Caco-2 (cell line): Measurements from ENCODE around the gene HIF1A. TPM values are rescaled to one million over a fixed set of nuclear protein-coding genes. Genes with fewer than 3 reads are reported as not detected.

Experiments used
- Bru-seq: library from RNA; stranded (reverse); fragments of 400-500 nt; gene quantifications from one replicate; lab custom pipeline; 2021; lab: Mats Ljungman, UMichigan
- BruChase-seq, 2 experiments: library from RNA; stranded (reverse); fragments of 400-500 nt; gene quantifications; one replicate each; lab custom pipeline; 2021; lab: Mats Ljungman, UMichigan
- BruUV-seq: library from RNA; stranded (reverse); fragments of 400-500 nt; replicated peaks from 2 replicates; lab custom pipeline; 2021; lab: Mats Ljungman, UMichigan
- CTCF ChIA-PET: fragments of 300-600 bp; sonication (Branson Sonifier 250); formaldehyde crosslinking; loops from one replicate; lab custom pipeline; 2022; ENCODE audit warnings: antibody characterized with exemption; lab: Charles Lee
- POLR2A ChIA-PET: fragments of 300-600 bp; sonication (Branson Sonifier 250); formaldehyde crosslinking; loops from one replicate; lab custom pipeline; 2022; ENCODE audit warnings: antibody characterized with exemption; lab: Charles Lee
- DNase-seq, 2 experiments: peaks; one replicate each; pipeline versions ENCODE4 v3.0.0 to v3.0.0-alpha.2; 2020 to 2022
- H3K27me3 ChIP-seq: replicated peaks from 2 replicates; pipeline ENCODE4 v1.6.0; 2011; ENCODE audit warnings: low read length; ENCODE audit not compliant: control insufficient read depth, insufficient read depth
- H3K36me3 ChIP-seq: 2 replicates; pipeline ENCODE4 v1.5.1; 2011; ENCODE audit warnings: low read length; ENCODE audit not compliant: control insufficient read depth, insufficient read depth
- H3K4me1 ChIP-seq: fragments of 250-450 bp; sonication (Bioruptor Pico); 2 replicates; pipeline ENCODE4 v1.5.1; 2020; ENCODE audit warnings: mild to moderate bottlenecking
- H3K4me3 ChIP-seq: 2 replicates; pipeline ENCODE4 v1.5.1; 2011; ENCODE audit warnings: low read depth, mild to moderate bottlenecking, control low read depth, low read length
- H3K9me3 ChIP-seq: fragments of 250-450 bp; sonication (Bioruptor Pico); 2 replicates; pipeline ENCODE4 v1.5.1; 2020; ENCODE audit warnings: mild to moderate bottlenecking, moderate library complexity
- H3K27ac Mint-ChIP-seq: one replicate; pipeline ENCODE4 v1.8.0; 2022; ENCODE audit warnings: mixed read lengths; ENCODE audit not compliant: unreplicated experiment
- H3K27me3 Mint-ChIP-seq: one replicate; pipeline ENCODE4 v1.8.0; 2022; ENCODE audit warnings: mixed read lengths; ENCODE audit not compliant: insufficient read depth, unreplicated experiment
- H3K36me3 Mint-ChIP-seq: one replicate; pipeline ENCODE4 v1.8.0; 2022; ENCODE audit warnings: mild to moderate bottlenecking, mixed read lengths; ENCODE audit not compliant: insufficient read depth, unreplicated experiment
- H3K4me1 Mint-ChIP-seq: one replicate; pipeline ENCODE4 v1.8.0; 2022; ENCODE audit warnings: low read depth, mixed read lengths; ENCODE audit not compliant: unreplicated experiment
- H3K4me3 Mint-ChIP-seq: one replicate; pipeline ENCODE4 v1.8.0; 2022; ENCODE audit warnings: mild to moderate bottlenecking, moderate library complexity, mixed read lengths; ENCODE audit not compliant: unreplicated experiment
- H3K9me3 Mint-ChIP-seq: one replicate; pipeline ENCODE4 v1.8.0; 2022; ENCODE audit warnings: mixed read lengths; ENCODE audit not compliant: unreplicated experiment
- CTCF ChIP-seq, 2 experiments: fragments of 200-600 bp in 1 of 2; IDR thresholded peaks; 1 replicate in 1 of 2; 2 replicates in 1 of 2; pipeline versions ENCODE4 v1.5.1 to v1.8.0; 2011 to 2022; ENCODE audit warnings: antibody characterized with exemption in 1 of 2, control low read depth in 1 of 2, inconsistent platforms in 1 of 2, low read depth in 1 of 2, low read length in 1 of 2, mild to moderate bottlenecking in 1 of 2, moderate library complexity in 1 of 2; ENCODE audit not compliant: insufficient read depth in 1 of 2, severe bottlenecking in 1 of 2, unreplicated experiment in 1 of 2
- intact Hi-C: fragments of 100-400 bp; cut with micrococcal nuclease; formaldehyde crosslinking; loops from one replicate; pipeline ENCODE4 v1.10.0; 2022; ENCODE audit not compliant: unreplicated experiment
- long read RNA-seq: library from polyadenylated mRNA; stranded (forward); transcript quantifications from one replicate; pipeline ENCODE4 v2.0.0, GENCODE V29; 2022
- total RNA-seq: library from RNA; stranded (reverse); gene quantifications from 2 replicates; pipeline ENCODE4 v1.2.3, GENCODE V29; 2022

The HIF1A gene
- total RNA-seq: 125 and 127 TPM in 2 replicates
- percentile 98 among the genes with signal in this experiment for Bru-seq, nascent RNA
- percentile 96 among the genes with signal in this experiment for BruChase-seq, experiment 1, labeled RNA remaining after a 2-hour chase
- percentile 96 among the genes with signal in this experiment for BruChase-seq, experiment 2, labeled RNA remaining after a 6-hour chase
- long read RNA-seq, transcript HIF1A-203 (15 exons, 3,922 nt): minor isoform, 51 of 190 reads
- long read RNA-seq, transcript HIF1A-202 (15 exons, 3,919 nt): major isoform, 104 of 190 reads
- long read RNA-seq, partial matches to known transcripts: 11 of 190 reads
- long read RNA-seq, other reads (novel, unspliced or antisense): 20 of 190 reads

GRCh38 chr14:61694830-61695694 is at the start of gene HIF1A:
Gene HIF1A, plus strand, starts transcription at chr14:61695513. Its CDS starts 292 bp downstream, at chr14:61695805.
- Histone ChIP-seq H3K27me3 (no peaks in the 10 kb centered on the region), H3K4me1 (peaks cover 17% of the 10 kb centered on the region), H3K4me3 (peak within 1 kb of the TSS; percentile 79), H3K36me3 (no peaks in the 10 kb centered on the region), H3K9me3 (no peaks in the 10 kb centered on the region)
- no TSS peak for BruUV-seq
- ChIA-PET POLR2A (interaction anchor here (0.5 to 1.8 kb wide), 13 partner anchors 11 to 1735 kb away, joined by 3 to 20 read pairs (median 4); partner anchors contain the start of genes PPM1A, PRKCH and SNAPC1), CTCF (no interaction called here)
- peak in 1 of 2 experiments; percentile 21 for TF ChIP-seq CTCF (IDR thresholded peaks at IDR 0.05; ENCODE audit: insufficient read depth in 1 of 2, low read depth in 1 of 2, low read length in 1 of 2, severe bottlenecking in 1 of 2, unreplicated experiment in 1 of 2)
- Mint-ChIP-seq H3K36me3 (peaks cover 26% of the 10 kb centered on the region), H3K4me1 (peaks cover 20% of the 10 kb centered on the region), H3K27ac (peak within 1 kb of the TSS; percentile 94), H3K4me3 (peak within 1 kb of the TSS; percentile 91), H3K9me3 (no peaks in the 10 kb centered on the region), H3K27me3 (no peaks in the 10 kb centered on the region)
- peak; percentile 97 to 98 for DNase-seq
- intact Hi-C loops: loop anchor here (1.0 to 5.0 kb wide), 7 partner anchors 20 to 218 kb away; partner anchors contain the start of gene SNAPC1

- no TSS peak for BruUV-seq
- H3K27me3 Mint-ChIP-seq: no peaks in the 10 kb centered on the region
- no peaks in the 10 kb centered on the region for H3K4me1 ChIP-seq
- ChIA-PET CTCF (no interaction called here), POLR2A (no interaction called here)
- no peaks in the 10 kb centered on the region for H3K9me3 Mint-ChIP-seq
- H3K27me3 ChIP-seq: no peaks in the 10 kb centered on the region
- no peak overlapping the region for H3K27ac Mint-ChIP-seq
- H3K4me1 Mint-ChIP-seq: no peaks in the 10 kb centered on the region
- H3K36me3 ChIP-seq: no peaks in the 10 kb centered on the region
- H3K36me3 Mint-ChIP-seq: no peaks in the 10 kb centered on the region
- intact Hi-C loops: no loop called here
- no peak for DNase-seq
- no peak overlapping the region for H3K4me3 Mint-ChIP-seq
- no peak for TF ChIP-seq CTCF (IDR thresholded peaks at IDR 0.05; ENCODE audit: insufficient read depth in 1 of 2, low read depth in 1 of 2, low read length in 1 of 2, severe bottlenecking in 1 of 2, unreplicated experiment in 1 of 2)
- H3K4me3 ChIP-seq: no peak overlapping the region
- H3K9me3 ChIP-seq: no peaks in the 10 kb centered on the region
Measured at GRCh38 chr14:61646366-61647116, 48.8 kb upstream of the HIF1A start.
